AG08395 (cell line): Measurements from ENCODE around the gene DTWD2.
A peak's percentile ranks its signal among the peaks of the same experiment; 100 is the strongest.
"Not testable (repeated sequence)": the region's sequence is repeated elsewhere in the genome, so short reads cannot be mapped to it uniquely, and the experiment has no call there.

Source experiments
- DNase-seq: peaks from one replicate; pipeline ENCODE4 v3.0.0; 2012; ENCODE audit warnings: mixed read lengths, low spot score

DTWD2 gene

GRCh38 chr5:118996098-118996497 lies 7.8 kb upstream of the DTWD2 start:
- no peak for DNase-seq

- no peak for DNase-seq
Observed at GRCh38 chr5:118994595-118994994, 6.2 kb upstream of the DTWD2 start.

- not testable (repeated sequence) for DNase-seq
Observed at GRCh38 chr5:118993118-118993517, 4.8 kb upstream of the DTWD2 start.

GRCh38 chr5:118992055-118992454 lies 3.7 kb upstream of the DTWD2 start:
- DNase-seq = not testable (repeated sequence)

GRCh38 chr5:118990582-118990981 lies 2.2 kb upstream of the DTWD2 start:
- no peak for DNase-seq

- no peak for DNase-seq
Observed at GRCh38 chr5:118989816-118990215, 1.5 kb upstream of the DTWD2 start.

GRCh38 chr5:118988866-118989180 lies 476 bp upstream of the DTWD2 start:
- no peak for DNase-seq

- peak; percentile 55 for DNase-seq
Observed at GRCh38 chr5:118984602-118985001, 3.7 kb downstream of the DTWD2 start.

GRCh38 chr5:118981783-118982182 lies 6.6 kb downstream of the DTWD2 start:
- no peak for DNase-seq

GRCh38 chr5:118980438-118980837 lies 7.9 kb downstream of the DTWD2 start:
- DNase-seq = no peak

GRCh38 chr5:118980017-118980416 lies 8.3 kb downstream of the DTWD2 start:
- DNase-seq = no peak

GRCh38 chr5:118973779-118974445 lies 14.4 kb downstream of the DTWD2 start:
- not testable (repeated sequence) for DNase-seq

- DNase-seq = no peak
Observed at GRCh38 chr5:118968925-118969375, 19.4 kb downstream of the DTWD2 start.

GRCh38 chr5:118968406-118968911 lies 19.9 kb downstream of the DTWD2 start:
- no peak for DNase-seq

GRCh38 chr5:118967059-118967508 lies 21.3 kb downstream of the DTWD2 start:
- no peak for DNase-seq

- no peak for DNase-seq
Observed at GRCh38 chr5:118965890-118966289, 22.5 kb downstream of the DTWD2 start.

GRCh38 chr5:118964970-118965369 lies 23.4 kb downstream of the DTWD2 start:
- not testable (repeated sequence) for DNase-seq

- not testable (repeated sequence) for DNase-seq
Observed at GRCh38 chr5:118964388-118964787, 24.0 kb downstream of the DTWD2 start.

- no peak for DNase-seq
Observed at GRCh38 chr5:118963169-118963568, 25.2 kb downstream of the DTWD2 start.

- no peak for DNase-seq
Observed at GRCh38 chr5:118960557-118960956, 27.8 kb downstream of the DTWD2 start.

GRCh38 chr5:118956727-118957126 lies 31.6 kb downstream of the DTWD2 start:
- no peak for DNase-seq

GRCh38 chr5:118953652-118954005 lies 34.7 kb downstream of the DTWD2 start:
- no peak for DNase-seq

GRCh38 chr5:118952992-118953651 lies 35.2 kb downstream of the DTWD2 start:
- DNase-seq = no peak

GRCh38 chr5:118952306-118952705 lies 36.0 kb downstream of the DTWD2 start:
- DNase-seq = not testable (repeated sequence)
